H9 (cell line): ENCODE data around the gene ANGEL2. TPM values are rescaled to one million over a fixed set of nuclear protein-coding genes. Genes with fewer than 3 reads are reported as not detected.
A peak's percentile ranks its signal among the peaks of the same experiment; 100 is the strongest.

Source experiments
- DNase-seq: peaks from one replicate; pipeline ENCODE4 v3.0.0-alpha.2; 2017
- H2AFZ ChIP-seq: one replicate; pipeline ENCODE4 v1.6.1; 2013; ENCODE audit warnings: mild to moderate bottlenecking, low read length, control low read depth, moderate library complexity
- H2AK5ac ChIP-seq: 2 replicates; pipeline ENCODE4 v1.6.1; 2013; ENCODE audit warnings: low read length, control low read depth, mixed read lengths; ENCODE audit not compliant: insufficient read length
- H2BK120ac ChIP-seq: one replicate; pipeline ENCODE4 v1.6.1; 2013; ENCODE audit warnings: low read depth, mild to moderate bottlenecking, low read length, control low read depth, inconsistent platforms; ENCODE audit not compliant: poor library complexity, severe bottlenecking
- H2BK12ac ChIP-seq: 2 replicates; pipeline ENCODE4 v1.6.1; 2013; ENCODE audit warnings: low read length, control low read depth, mixed read lengths, low read depth; ENCODE audit not compliant: insufficient read length
- H2BK15ac ChIP-seq: 2 replicates; pipeline ENCODE4 v1.6.1; 2013; ENCODE audit warnings: low read depth, low read length, control low read depth
- H2BK20ac ChIP-seq: one replicate; pipeline ENCODE4 v1.6.1; 2013; ENCODE audit warnings: low read depth, mild to moderate bottlenecking, low read length, control low read depth, inconsistent platforms; ENCODE audit not compliant: poor library complexity, severe bottlenecking
- H2BK5ac ChIP-seq: 2 replicates; pipeline ENCODE4 v1.6.1; 2013; ENCODE audit warnings: low read length, control low read depth, mixed read lengths; ENCODE audit not compliant: insufficient read length
- H3K14ac ChIP-seq: 2 replicates; pipeline ENCODE4 v1.6.1; 2013; ENCODE audit warnings: low read length, control low read depth; ENCODE audit not compliant: insufficient read depth
- H3K18ac ChIP-seq: 2 replicates; pipeline ENCODE4 v1.6.1; 2013; ENCODE audit warnings: low read depth, mild to moderate bottlenecking, mixed read lengths, low read length, control low read depth; ENCODE audit not compliant: insufficient read length
- H3K23ac ChIP-seq: 2 replicates; pipeline ENCODE4 v1.6.1; 2013; ENCODE audit warnings: low read length, control low read depth, mixed read lengths, low read depth; ENCODE audit not compliant: insufficient read length
- H3K23me2 ChIP-seq: 2 replicates; pipeline ENCODE4 v1.6.1; 2013; ENCODE audit warnings: low read depth, mild to moderate bottlenecking, mixed read lengths, low read length, control low read depth; ENCODE audit not compliant: insufficient read length, poor library complexity, severe bottlenecking
- H3K27ac ChIP-seq: 2 replicates; pipeline ENCODE4 v1.5.1; 2013; ENCODE audit warnings: low read length, control low read depth, mixed read lengths, low read depth; ENCODE audit not compliant: insufficient read length
- H3K27me3 ChIP-seq: 2 replicates; pipeline ENCODE4 v1.6.1; 2013; ENCODE audit warnings: low read length, control low read depth, inconsistent platforms; ENCODE audit not compliant: insufficient read depth
- H3K4ac ChIP-seq: 2 replicates; pipeline ENCODE4 v1.6.1; 2013; ENCODE audit warnings: low read depth, mild to moderate bottlenecking, control low read depth, inconsistent platforms, low read length, moderate library complexity
- H3K4me1 ChIP-seq: 2 replicates; pipeline ENCODE4 v1.6.1; 2013; ENCODE audit warnings: low read length, control low read depth, inconsistent platforms; ENCODE audit not compliant: insufficient read depth
- H3K4me2 ChIP-seq: 2 replicates; pipeline ENCODE4 v1.6.1; 2013; ENCODE audit warnings: low read length, control low read depth, mixed read lengths; ENCODE audit not compliant: insufficient read length, insufficient read depth
- H3K56ac ChIP-seq: 2 replicates; pipeline ENCODE4 v1.6.1; 2013; ENCODE audit warnings: low read depth, mild to moderate bottlenecking, mixed read lengths, low read length, control low read depth; ENCODE audit not compliant: insufficient read length
- H3K79me1 ChIP-seq: 2 replicates; pipeline ENCODE4 v1.6.1; 2013; ENCODE audit warnings: low read depth, mild to moderate bottlenecking, moderate library complexity, low read length, control low read depth, inconsistent platforms; ENCODE audit not compliant: insufficient read depth, poor library complexity, severe bottlenecking
- H3K79me2 ChIP-seq: 2 replicates; pipeline ENCODE4 v1.6.1; 2013; ENCODE audit warnings: low read length, control low read depth, inconsistent platforms; ENCODE audit not compliant: insufficient read depth
- H3K9ac ChIP-seq: 2 replicates; pipeline ENCODE4 v1.6.1; 2013; ENCODE audit warnings: low read length, control low read depth, mixed read lengths; ENCODE audit not compliant: insufficient read length; ENCODE audit errors: extremely low read depth
- H3K9me3 ChIP-seq: one replicate; pipeline ENCODE4 v1.6.1; 2013; ENCODE audit warnings: low read depth, low read length, inconsistent platforms; ENCODE audit not compliant: control insufficient read depth
- H3T11ph ChIP-seq: one replicate; pipeline ENCODE4 v1.6.1; 2013; ENCODE audit warnings: mild to moderate bottlenecking, low read length, control low read depth, inconsistent platforms
- H4K20me1 ChIP-seq: one replicate; pipeline ENCODE4 v1.6.1; 2013; ENCODE audit not compliant: control insufficient read depth, insufficient read length, insufficient read depth
- H4K5ac ChIP-seq: 2 replicates; pipeline ENCODE4 v1.6.1; 2013; ENCODE audit warnings: low read depth, mild to moderate bottlenecking, mixed read lengths, low read length, control low read depth; ENCODE audit not compliant: insufficient read length
- H4K8ac ChIP-seq: replicated peaks from 2 replicates; pipeline ENCODE4 v1.6.1; 2013; ENCODE audit warnings: low read length, control low read depth, mixed read lengths, low read depth; ENCODE audit not compliant: insufficient read length
- H4K91ac ChIP-seq: 2 replicates; pipeline ENCODE4 v1.6.1; 2013; ENCODE audit warnings: low read depth, mild to moderate bottlenecking, moderate library complexity, mixed read lengths, low read length, control low read depth; ENCODE audit not compliant: insufficient read length
- H3K27ac Mint-ChIP-seq, 3 experiments: 2 replicates in 2 of 3; 3 replicates in 1 of 3; pipeline ENCODE4 v1.8.0; 2020 to 2021; ENCODE audit warnings: mixed read lengths in 3 of 3, mild to moderate bottlenecking in 1 of 3, moderate library complexity in 1 of 3
- H3K27me3 Mint-ChIP-seq: 2 replicates; pipeline ENCODE4 v1.8.0; 2021; ENCODE audit warnings: low read depth, mild to moderate bottlenecking, moderate library complexity, mixed read lengths
- H3K36me3 Mint-ChIP-seq, 3 experiments: 2 replicates in 2 of 3; 3 replicates in 1 of 3; pipeline ENCODE4 v1.8.0; 2020 to 2021; ENCODE audit warnings: low read depth in 3 of 3, mixed read lengths in 3 of 3; ENCODE audit not compliant: insufficient read depth in 1 of 3
- H3K4me1 Mint-ChIP-seq, 2 experiments: 2 replicates each; pipeline ENCODE4 v1.8.0; 2020; ENCODE audit warnings: mixed read lengths in 2 of 2
- H3K4me3 Mint-ChIP-seq, 2 experiments: 2 replicates in 1 of 2; 3 replicates in 1 of 2; pipeline ENCODE4 v1.8.0; 2020 to 2021; ENCODE audit warnings: mild to moderate bottlenecking in 2 of 2, mixed read lengths in 2 of 2, moderate library complexity in 1 of 2
- H3K9me3 Mint-ChIP-seq, 2 experiments: 2 replicates in 1 of 2; 3 replicates in 1 of 2; pipeline ENCODE4 v1.8.0; 2020; ENCODE audit warnings: mild to moderate bottlenecking in 2 of 2, mixed read lengths in 2 of 2, moderate library complexity in 1 of 2
- CTCF ChIP-seq: fragments of 200-600 bp; sonication (generic); conservative IDR thresholded peaks from 3 replicates; pipeline ENCODE4 v1.8.0; 2021; ENCODE audit warnings: antibody characterized with exemption, mild to moderate bottlenecking
- WGBS: extraction: QIAGEN DNeasy Blood & Tissue Kit; methylation state at CpG from one replicate; pipeline ENCODE4 v1.1.7; 2013; ENCODE audit warnings: missing lambda C conversion rate, low lambda C conversion rate, mixed read lengths; ENCODE audit not compliant: insufficient read length; ENCODE audit errors: extremely low coverage; 5-methylcytosine and 5-hydroxymethylcytosine counted together
- total RNA-seq: library from RNA; stranded (reverse); gene quantifications from 2 replicates; pipeline ENCODE4 v1.2.1, GENCODE V29; 2021

ANGEL2 gene
- total RNA-seq, 1 experiment from 2014 or later, result 47.8 TPM

DNA sequence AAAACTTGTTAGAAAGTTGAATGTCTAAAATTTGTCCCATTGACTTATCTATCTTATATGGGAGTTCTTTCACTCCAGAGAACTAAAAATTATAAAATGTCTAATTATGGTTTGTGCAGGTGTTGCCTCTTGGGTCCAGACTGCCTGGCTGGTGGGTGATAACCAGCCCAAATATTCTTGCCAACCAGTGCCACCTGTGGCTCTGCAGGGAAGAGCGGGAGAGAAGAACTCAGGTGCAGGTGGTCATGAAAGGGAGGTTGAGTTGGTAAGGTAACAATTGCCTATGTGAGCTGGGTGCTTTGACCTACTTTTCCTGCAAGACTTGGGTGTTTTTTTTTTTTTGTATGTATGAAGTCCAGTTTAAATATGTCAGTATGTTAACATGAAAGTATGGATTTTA, 45.6 kb upstream of the ANGEL2 start:
- H4K91ac ChIP-seq, result no peak overlapping the region
- peaks cover 5% of the 10 kb centered on the region for H3K79me1 ChIP-seq
- no peak overlapping the region for H3K27ac Mint-ChIP-seq
- no peak overlapping the region for H2AK5ac ChIP-seq
- no peak overlapping the region for H2BK12ac ChIP-seq
- no peak overlapping the region for H4K5ac ChIP-seq
- H3T11ph ChIP-seq, result no peak overlapping the region
- H3K4me2 ChIP-seq, result no peak overlapping the region
- H3K9me3 Mint-ChIP-seq, result peaks cover 2 to 3% of the 10 kb centered on the region in 2 experiments; a peak in 1 of 5 replicates
- H2BK120ac ChIP-seq, result no peak overlapping the region
- TF ChIP-seq CTCF, result peak; percentile 42; the same call in 2 of the 3 replicates
- no peak overlapping the region for H2BK20ac ChIP-seq
- H2BK5ac ChIP-seq, result no peak overlapping the region
- no peak overlapping the region for H3K4me3 Mint-ChIP-seq
- no peak overlapping the region for H3K18ac ChIP-seq
- H4K20me1 ChIP-seq, result no peaks in the 10 kb centered on the region
- no peak overlapping the region for H2BK15ac ChIP-seq
- H3K27me3 ChIP-seq, result no peaks in the 10 kb centered on the region
- H3K23ac ChIP-seq, result no peak overlapping the region
- H3K36me3 Mint-ChIP-seq, result peaks cover 0 to 10% (median 5%) of the 10 kb centered on the region in 3 experiments; a peak in 5 of 7 replicates
- no peaks in the 10 kb centered on the region for H3K9me3 ChIP-seq
- no peak overlapping the region for H3K56ac ChIP-seq
- no peak for DNase-seq
- no CpG with 5 or more reads among the region's 1 CpG for WGBS
- no peak overlapping the region for H3K9ac ChIP-seq
- H2AFZ ChIP-seq, result no peak overlapping the region
- H3K27ac ChIP-seq, result no peak overlapping the region
- no peak overlapping the region for H3K14ac ChIP-seq
- H3K4me1 Mint-ChIP-seq, result peaks cover 18 to 22% of the 10 kb centered on the region in 2 experiments
- no peaks in the 10 kb centered on the region for H3K27me3 Mint-ChIP-seq
- H4K8ac ChIP-seq, result no peak overlapping the region
- no peaks in the 10 kb centered on the region; the same call in 1 of the 2 replicates for H3K4me1 ChIP-seq
- no peak overlapping the region for H3K4ac ChIP-seq
- H3K79me2 ChIP-seq, result no peaks in the 10 kb centered on the region; the same call in 1 of the 2 replicates
- no peaks in the 10 kb centered on the region for H3K23me2 ChIP-seq
